A549 (cell line): ENCODE measurements around the gene GUCA1A. TPM values are rescaled to one million over a fixed set of nuclear protein-coding genes. Genes with fewer than 3 reads are reported as not detected.

ENCODE experiments used
- ATAC-seq, 2 experiments: fragments of 200-7000 bp in 1 of 2; fragments of >200 bp in 1 of 2; cut with Nextera tagmentation in 1 of 2; cut with Tn5 transposase in 1 of 2; 3 replicates each; pipeline versions ENCODE4 v1.8.0 to v1.9.1; 2018 to 2020; ENCODE audit warnings: mild to moderate bottlenecking in 1 of 2, moderate library complexity in 1 of 2
- CTCF ChIA-PET: fragments of 300-600 bp; sonication (Branson Sonifier 250); formaldehyde crosslinking; extraction: SDS; loops from one replicate; lab custom pipeline; 2021; ENCODE audit warnings: antibody characterized with exemption, inconsistent platforms; lab: Yijun Ruan, JAX
- POLR2A ChIA-PET: fragments of 350-600 bp; formaldehyde crosslinking; extraction: SDS; loops from one replicate; lab custom pipeline; 2021; ENCODE audit warnings: antibody characterized with exemption, inconsistent platforms; lab: Yijun Ruan, JAX
- DNase-seq, 2 experiments: peaks; one replicate each; pipeline versions ENCODE4 v3.0.0 to v3.0.0-alpha.2; 2011 to 2016; ENCODE audit warnings: low read depth in 1 of 2, low spot score in 1 of 2
- FAIRE-seq: peaks from 2 replicates; lab custom pipeline; 2011; peaks lifted over from hg19 to GRCh38; lab: Jason Lieb, UNC
- H3K27ac ChIP-seq, 2 experiments: fragments of >200 bp; sonication (Bioruptor Twin); formaldehyde crosslinking; 3 replicates each; pipeline ENCODE4 v1.5.1; 2016 to 2017
- H3K4me1 ChIP-seq: fragments of >200 bp; sonication (Bioruptor Twin); formaldehyde crosslinking; 3 replicates; pipeline ENCODE4 v1.6.1; 2016
- H3K4me2 ChIP-seq: fragments of >200 bp; sonication (Bioruptor Twin); formaldehyde crosslinking; 3 replicates; pipeline ENCODE4 v1.6.1; 2016
- H3K4me3 ChIP-seq: fragments of >200 bp; sonication (Bioruptor Twin); formaldehyde crosslinking; 3 replicates; pipeline ENCODE4 v1.5.1; 2016
- H3K9me3 ChIP-seq: fragments of >200 bp; sonication (Bioruptor Twin); formaldehyde crosslinking; 3 replicates; pipeline ENCODE4 v1.6.1; 2016
- CBX2 ChIP-seq: fragments of 200-600 bp; sonication (generic); IDR thresholded peaks from 2 replicates; pipeline ENCODE4 v1.6.1; 2016; ENCODE audit warnings: low read depth, mild to moderate bottlenecking, borderline replicate concordance
- CHD2 ChIP-seq: fragments of 150-350 bp; IDR thresholded peaks from 2 replicates; pipeline ENCODE4 v1.6.1; 2014; ENCODE audit warnings: low read length; ENCODE audit not compliant: partially characterized antibody
- EP300 ChIP-seq, 2 experiments: fragments of >200 bp; sonication (Bioruptor Twin); formaldehyde crosslinking; IDR thresholded peaks; 2 replicates in 1 of 2; 3 replicates in 1 of 2; pipeline ENCODE4 v1.6.1; 2016 to 2017
- FOSB ChIP-seq: fragments of 250-450 bp; sonication (Bioruptor Pico); IDR thresholded peaks from 2 replicates; pipeline ENCODE4 v1.5.0; 2020; ENCODE audit warnings: mild to moderate bottlenecking, moderate library complexity
- FOSL2 ChIP-seq, 2 experiments: fragments of 450-650 bp in 1 of 2; fragments of >200 bp in 1 of 2; sonication (Bioruptor Twin) in 1 of 2; formaldehyde crosslinking; IDR thresholded peaks; 2 replicates each; pipeline versions ENCODE4 v1.5.0 to v1.6.1; 2016 to 2020; ENCODE audit warnings: mild to moderate bottlenecking in 1 of 2, moderate library complexity in 1 of 2
- GATA3 ChIP-seq: IDR thresholded peaks from 2 replicates; pipeline ENCODE4 v1.6.1; 2012; ENCODE audit warnings: borderline replicate concordance
- HDAC2 ChIP-seq: fragments of 200-600 bp; sonication (generic); IDR thresholded peaks from 2 replicates; pipeline ENCODE4 v1.6.1; 2016
- HEYL ChIP-seq: fragments of 250-450 bp; sonication (Bioruptor Pico); IDR thresholded peaks from 2 replicates; pipeline ENCODE4 v1.8.0; 2021; ENCODE audit warnings: mild to moderate bottlenecking, moderate library complexity
- HOXA7 ChIP-seq: fragments of 250-450 bp; sonication (Bioruptor Pico); IDR thresholded peaks from 2 replicates; pipeline ENCODE4 v1.5.0; 2020; ENCODE audit warnings: mild to moderate bottlenecking, moderate library complexity
- HOXB13 ChIP-seq: fragments of 250-450 bp; sonication (Bioruptor Pico); IDR thresholded peaks from 2 replicates; pipeline ENCODE4 v1.5.0; 2020; ENCODE audit warnings: low read depth, mild to moderate bottlenecking, moderate library complexity
- HOXB5 ChIP-seq: fragments of 250-450 bp; sonication (Bioruptor Pico); IDR thresholded peaks from 2 replicates; pipeline ENCODE4 v1.5.0; 2020; ENCODE audit warnings: mild to moderate bottlenecking, moderate library complexity
- JUN ChIP-seq, 2 experiments: fragments of >200 bp; sonication (Bioruptor Twin); formaldehyde crosslinking; IDR thresholded peaks; 2 replicates in 1 of 2; 3 replicates in 1 of 2; pipeline ENCODE4 v1.6.1; 2016 to 2017
- KDM1A ChIP-seq: fragments of 200-600 bp; sonication (generic); IDR thresholded peaks from 2 replicates; pipeline ENCODE4 v1.6.1; 2016; ENCODE audit warnings: low read depth, mild to moderate bottlenecking
- MAFK ChIP-seq: fragments of 450-650 bp; IDR thresholded peaks from 2 replicates; pipeline ENCODE4 v1.6.1; 2014; ENCODE audit not compliant: partially characterized antibody
- MAZ ChIP-seq: fragments of 150-350 bp; IDR thresholded peaks from 2 replicates; pipeline ENCODE4 v1.6.1; 2014; ENCODE audit warnings: antibody characterized with exemption, low read depth, low read length, borderline replicate concordance
- MYC ChIP-seq: IDR thresholded peaks from 2 replicates; pipeline ENCODE4 v1.6.1; 2012; ENCODE audit warnings: mild to moderate bottlenecking, inconsistent platforms, low read length, improper control_type of control experiment, borderline replicate concordance
- NR3C1 ChIP-seq: fragments of >200 bp; sonication (Bioruptor Twin); formaldehyde crosslinking; IDR thresholded peaks from 3 replicates; pipeline ENCODE4 v1.6.1; 2017
- PHF8 ChIP-seq: fragments of 200-600 bp; sonication (generic); IDR thresholded peaks from 2 replicates; pipeline ENCODE4 v1.6.1; 2016; ENCODE audit warnings: low read depth, mild to moderate bottlenecking, antibody characterized with exemption, moderate library complexity, borderline replicate concordance
- POLR2A ChIP-seq: IDR thresholded peaks from 2 replicates; pipeline ENCODE4 v1.6.1; 2012; ENCODE audit warnings: mild to moderate bottlenecking, low read length
- RAD21 ChIP-seq, 2 experiments: fragments of >200 bp in 1 of 2; sonication (Bioruptor Twin) in 1 of 2; formaldehyde crosslinking in 1 of 2; IDR thresholded peaks in 1 of 2; conservative IDR thresholded peaks in 1 of 2; 2 replicates in 1 of 2; 3 replicates in 1 of 2; pipeline ENCODE4 v1.6.1; 2012 to 2018; ENCODE audit warnings: inconsistent platforms in 1 of 2
- RCOR1 ChIP-seq: fragments of 150-350 bp; IDR thresholded peaks from 2 replicates; pipeline ENCODE4 v1.6.1; 2014; ENCODE audit warnings: antibody characterized with exemption, low read length, low read depth
- RFX5 ChIP-seq: fragments of 450-650 bp; IDR thresholded peaks from 2 replicates; pipeline ENCODE4 v1.7.1; 2014; ENCODE audit warnings: antibody characterized with exemption, mild to moderate bottlenecking, moderate library complexity
- SREBF2 ChIP-seq: fragments of 450-650 bp; IDR thresholded peaks from 2 replicates; pipeline ENCODE4 v1.6.1; 2014; ENCODE audit warnings: mild to moderate bottlenecking, moderate library complexity
- TFCP2L1 ChIP-seq: fragments of 250-450 bp; sonication (Bioruptor Pico); IDR thresholded peaks from 2 replicates; pipeline ENCODE4 v1.5.0; 2021; ENCODE audit warnings: mild to moderate bottlenecking
- ZC3H11A ChIP-seq: fragments of 450-650 bp; IDR thresholded peaks from 2 replicates; pipeline ENCODE4 v1.6.1; 2014; ENCODE audit warnings: antibody characterized with exemption, mild to moderate bottlenecking
- ZFP36 ChIP-seq: fragments of 450-650 bp; IDR thresholded peaks from 2 replicates; pipeline ENCODE4 v1.6.1; 2014; ENCODE audit warnings: borderline replicate concordance; ENCODE audit not compliant: partially characterized antibody
- ZNF302 ChIP-seq: fragments of 250-450 bp; sonication (Bioruptor Pico); IDR thresholded peaks from 2 replicates; pipeline ENCODE4 v1.9.0; 2021; ENCODE audit warnings: inconsistent platforms, mild to moderate bottlenecking, moderate library complexity
- ZSCAN20 ChIP-seq: fragments of 250-450 bp; sonication (Bioruptor Pico); IDR thresholded peaks from 2 replicates; pipeline ENCODE4 v1.8.0; 2022; ENCODE audit warnings: mild to moderate bottlenecking, moderate library complexity
- WGBS: methylation state at CpG from one replicate; pipeline ENCODE4 v1.1.6; 2017; ENCODE audit errors: missing lambda C conversion rate; 5-methylcytosine and 5-hydroxymethylcytosine counted together
- polyA plus RNA-seq, 4 experiments: library from polyadenylated mRNA; depleted of rRNA in 3 of 4; stranded (reverse); fragments of >200 nt; fragmentation: RNase III in 1 of 4; extraction: RNeasy Plus Mini Kit Qiagen cat#74134 plus additional on column Dnase treatment in 1 of 4; gene quantifications; 2 replicates in 3 of 4; 3 replicates in 1 of 4; pipeline ENCODE4 v1.2.3, GENCODE V29; 2011 to 2017
- TF ChIP-seq, protein P1 (sequence below): fragments of 250-450 bp; sonication (Bioruptor Pico); IDR thresholded peaks from 2 replicates; pipeline ENCODE4 v1.5.0; 2020; ENCODE audit warnings: low read depth, mild to moderate bottlenecking, moderate library complexity
- TF ChIP-seq, protein P2 (sequence below): IDR thresholded peaks from 2 replicates; pipeline ENCODE4 v1.6.1; 2012; ENCODE audit warnings: low read depth, borderline replicate concordance
- TF ChIP-seq, protein P3 (sequence below): fragments of 450-650 bp; IDR thresholded peaks from 2 replicates; pipeline ENCODE4 v1.6.1; 2014; ENCODE audit warnings: antibody characterized with exemption
- TF ChIP-seq, protein P4 (sequence below): fragments of >200 bp; sonication (Bioruptor Twin); formaldehyde crosslinking; IDR thresholded peaks from 3 replicates; pipeline ENCODE4 v1.5.1; 2016

GUCA1A gene
- polyA plus RNA-seq, 2 of the 4 experiments (the other 2 are of a cell fraction): not detected

DNA sequence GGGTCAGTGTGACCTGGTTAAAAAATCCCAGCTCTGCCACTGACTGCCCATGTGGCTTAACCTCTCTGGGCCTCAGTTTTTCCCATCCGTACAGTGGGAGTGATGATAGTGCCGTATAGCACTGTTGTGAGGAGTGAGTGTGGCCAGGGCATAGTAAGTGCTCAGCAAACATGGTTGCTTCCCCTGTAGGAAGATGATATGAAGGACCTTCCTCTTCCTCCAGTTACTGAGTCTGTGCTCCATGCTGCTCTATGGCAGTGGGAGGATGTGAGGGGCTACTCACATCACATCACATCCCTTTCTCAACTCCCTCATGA is 43.8 kb upstream of the GUCA1A start:
- ATAC-seq (no peak), FAIRE-seq (no peak), DNase-seq (no peak)
- Histone ChIP-seq H3K27ac (no peak overlapping the region), H3K9me3 (no peaks in the 10 kb centered on the region), H3K4me1 (0 out of 3 replicates have a peak, but pooled peaks cover 3% of the 10 kb centered on the region), H3K4me3 (no peak overlapping the region), H3K4me2 (no peak overlapping the region)
- 93% methylated on average over 2 of the region's 2 CpGs for WGBS
- no peak for TF ChIP-seq KDM1A
- TF ChIP-seq MYC: no peak
- no peak for TF ChIP-seq GATA3
- TF ChIP-seq FOSB (CRISPR knock-in tag): no peak
- TF ChIP-seq POLR2A: no peak
- no peak for TF ChIP-seq HDAC2
- CTCF ChIA-PET: interaction anchor here (1.0 to 2.0 kb wide), 7 partner anchors 10 to 53 kb away, joined by 3 to 6 read pairs (median 4); no protein-coding TSS in a partner anchor
- POLR2A ChIA-PET: interaction anchor here (0.5 kb wide), 1 partner anchor 10 kb away, joined by 3 read pairs; no protein-coding TSS in a partner anchor

DNA sequence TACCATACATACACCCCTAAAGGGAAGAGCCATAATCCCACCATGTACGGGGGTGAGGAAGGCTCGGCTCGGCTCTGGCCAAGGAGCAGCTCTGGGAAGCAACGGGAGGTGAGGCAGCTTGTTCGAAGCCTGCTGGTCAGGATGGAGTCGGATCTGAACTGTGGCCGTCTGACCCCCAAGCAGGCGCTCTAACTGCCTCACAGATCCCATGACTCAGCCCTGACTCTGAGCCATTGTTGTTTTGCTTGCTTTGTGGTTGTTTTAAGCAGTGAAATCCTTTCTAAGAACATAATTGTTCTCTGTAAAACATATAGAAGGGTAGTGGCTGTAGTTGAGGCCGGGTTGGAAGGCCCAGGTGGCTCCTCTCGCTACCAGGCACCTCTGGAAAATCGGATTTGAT is 41.6 kb upstream of the GUCA1A start:
- no peaks in the 10 kb centered on the region for H3K9me3 ChIP-seq
- no peak for FAIRE-seq
- 73% methylated on average over 11 of the region's 11 CpGs for WGBS
- H3K27ac ChIP-seq: peak overlapping the region in 1 of 2 experiments; percentile 24; a peak in 1 of 6 replicates
- H3K4me2 ChIP-seq: no peak overlapping the region
- no peak for ATAC-seq
- H3K4me1 ChIP-seq: peaks cover 7% of the 10 kb centered on the region
- H3K4me3 ChIP-seq: no peak overlapping the region
- no peak for DNase-seq
- no peak for TF ChIP-seq NR3C1
- TF ChIP-seq TFCP2L1 (CRISPR knock-in tag): no peak
- no peak for TF ChIP-seq HOXA7
- no peak for TF ChIP-seq ZFP36
- no peak for TF ChIP-seq EP300 (IDR thresholded peaks at IDR 0.05)
- TF ChIP-seq ZNF302 (CRISPR knock-in tag): no peak
- no peak for TF ChIP-seq HOXB5
- no peak for TF ChIP-seq RCOR1
- TF ChIP-seq, protein P1, sequence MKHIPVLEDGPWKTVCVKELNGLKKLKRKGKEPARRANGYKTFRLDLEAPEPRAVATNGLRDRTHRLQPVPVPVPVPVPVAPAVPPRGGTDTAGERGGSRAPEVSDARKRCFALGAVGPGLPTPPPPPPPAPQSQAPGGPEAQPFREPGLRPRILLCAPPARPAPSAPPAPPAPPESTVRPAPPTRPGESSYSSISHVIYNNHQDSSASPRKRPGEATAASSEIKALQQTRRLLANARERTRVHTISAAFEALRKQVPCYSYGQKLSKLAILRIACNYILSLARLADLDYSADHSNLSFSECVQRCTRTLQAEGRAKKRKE (CRISPR knock-in tag): no peak
- TF ChIP-seq, protein P2, sequence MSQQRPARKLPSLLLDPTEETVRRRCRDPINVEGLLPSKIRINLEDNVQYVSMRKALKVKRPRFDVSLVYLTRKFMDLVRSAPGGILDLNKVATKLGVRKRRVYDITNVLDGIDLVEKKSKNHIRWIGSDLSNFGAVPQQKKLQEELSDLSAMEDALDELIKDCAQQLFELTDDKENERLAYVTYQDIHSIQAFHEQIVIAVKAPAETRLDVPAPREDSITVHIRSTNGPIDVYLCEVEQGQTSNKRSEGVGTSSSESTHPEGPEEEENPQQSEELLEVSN: no peak
- no peak for TF ChIP-seq FOSL2 (IDR thresholded peaks at IDR 0.05)
- TF ChIP-seq FOSL2 (CRISPR knock-in tag; IDR thresholded peaks at IDR 0.05): no peak
- no peak for TF ChIP-seq SREBF2
- TF ChIP-seq JUN (IDR thresholded peaks at IDR 0.05): no peak
- no peak for TF ChIP-seq PHF8
- CTCF ChIA-PET: no interaction called here
- POLR2A ChIA-PET: no interaction called here

DNA sequence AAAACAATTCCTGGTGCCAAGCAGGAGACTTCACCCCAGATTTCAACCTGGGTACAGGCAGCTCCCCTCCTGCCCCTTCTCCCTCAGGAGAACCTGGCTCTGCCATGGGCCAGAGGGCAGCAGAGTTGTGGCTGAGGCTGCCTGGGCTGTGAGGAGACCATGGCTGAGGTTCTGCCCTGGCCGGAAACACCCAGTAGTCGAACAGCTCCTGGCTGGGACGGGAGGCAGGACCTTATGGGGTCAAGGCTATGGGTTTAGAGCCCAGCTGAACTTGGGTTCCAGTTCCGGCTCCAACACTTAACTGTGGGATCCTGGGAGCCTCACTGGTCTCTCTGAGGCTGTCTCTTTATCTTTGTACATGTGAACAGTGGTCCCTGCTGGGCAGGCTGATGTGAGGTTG is 39.2 kb upstream of the GUCA1A start:
- H3K9me3 ChIP-seq: no peaks in the 10 kb centered on the region
- WGBS: 94% methylated on average over 2 of the region's 4 CpGs
- H3K4me1 ChIP-seq: peaks cover 31% of the 10 kb centered on the region
- FAIRE-seq: no peak
- peak overlapping the region in 1 of 2 experiments; percentile 30; a peak in 2 of 6 replicates for H3K27ac ChIP-seq
- no peak for ATAC-seq
- CTCF ChIA-PET: interaction anchor here (1.3 kb wide), 1 partner anchor 12 kb away, joined by 3 read pairs; no protein-coding TSS in a partner anchor
- TF ChIP-seq CBX2 (no peak), RFX5 (no peak), MAFK (no peak), MYC (no peak), HOXB5 (no peak), HEYL (CRISPR knock-in tag) (no peak), HOXB13 (CRISPR knock-in tag) (no peak), MAZ (no peak), ZSCAN20 (CRISPR knock-in tag) (no peak), ZC3H11A (no peak), RAD21 (conservative IDR thresholded peaks at IDR 0.05 in 1 of 2, IDR thresholded peaks at IDR 0.05 in 1 of 2) (no peak), CHD2 (no peak), PHF8 (no peak)
- TF ChIP-seq, protein P3, sequence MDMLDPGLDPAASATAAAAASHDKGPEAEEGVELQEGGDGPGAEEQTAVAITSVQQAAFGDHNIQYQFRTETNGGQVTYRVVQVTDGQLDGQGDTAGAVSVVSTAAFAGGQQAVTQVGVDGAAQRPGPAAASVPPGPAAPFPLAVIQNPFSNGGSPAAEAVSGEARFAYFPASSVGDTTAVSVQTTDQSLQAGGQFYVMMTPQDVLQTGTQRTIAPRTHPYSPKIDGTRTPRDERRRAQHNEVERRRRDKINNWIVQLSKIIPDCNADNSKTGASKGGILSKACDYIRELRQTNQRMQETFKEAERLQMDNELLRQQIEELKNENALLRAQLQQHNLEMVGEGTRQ: no peak
- TF ChIP-seq, protein P4, sequence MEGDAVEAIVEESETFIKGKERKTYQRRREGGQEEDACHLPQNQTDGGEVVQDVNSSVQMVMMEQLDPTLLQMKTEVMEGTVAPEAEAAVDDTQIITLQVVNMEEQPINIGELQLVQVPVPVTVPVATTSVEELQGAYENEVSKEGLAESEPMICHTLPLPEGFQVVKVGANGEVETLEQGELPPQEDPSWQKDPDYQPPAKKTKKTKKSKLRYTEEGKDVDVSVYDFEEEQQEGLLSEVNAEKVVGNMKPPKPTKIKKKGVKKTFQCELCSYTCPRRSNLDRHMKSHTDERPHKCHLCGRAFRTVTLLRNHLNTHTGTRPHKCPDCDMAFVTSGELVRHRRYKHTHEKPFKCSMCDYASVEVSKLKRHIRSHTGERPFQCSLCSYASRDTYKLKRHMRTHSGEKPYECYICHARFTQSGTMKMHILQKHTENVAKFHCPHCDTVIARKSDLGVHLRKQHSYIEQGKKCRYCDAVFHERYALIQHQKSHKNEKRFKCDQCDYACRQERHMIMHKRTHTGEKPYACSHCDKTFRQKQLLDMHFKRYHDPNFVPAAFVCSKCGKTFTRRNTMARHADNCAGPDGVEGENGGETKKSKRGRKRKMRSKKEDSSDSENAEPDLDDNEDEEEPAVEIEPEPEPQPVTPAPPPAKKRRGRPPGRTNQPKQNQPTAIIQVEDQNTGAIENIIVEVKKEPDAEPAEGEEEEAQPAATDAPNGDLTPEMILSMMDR: no peak
- TF ChIP-seq, all 56 proteins: peak for 0
- DNase-seq: no peak
- no peak overlapping the region for H3K4me3 ChIP-seq
- no peak overlapping the region for H3K4me2 ChIP-seq
- POLR2A ChIA-PET: interaction anchor here (0.7 kb wide), 1 partner anchor 76 kb away, joined by 4 read pairs; no protein-coding TSS in a partner anchor
